NK-92 treated with Interleukin-12 subunit alpha and Interleukin-12 subunit beta, amount 100 ng/mL, for 24 hours (cell line): Measurements from ENCODE around the gene NCR2.

Experiments used
- DNase-seq: peaks from one replicate; lab custom pipeline; 2025; lab: John Stamatoyannopoulos, UW

The NCR2 gene

DNA sequence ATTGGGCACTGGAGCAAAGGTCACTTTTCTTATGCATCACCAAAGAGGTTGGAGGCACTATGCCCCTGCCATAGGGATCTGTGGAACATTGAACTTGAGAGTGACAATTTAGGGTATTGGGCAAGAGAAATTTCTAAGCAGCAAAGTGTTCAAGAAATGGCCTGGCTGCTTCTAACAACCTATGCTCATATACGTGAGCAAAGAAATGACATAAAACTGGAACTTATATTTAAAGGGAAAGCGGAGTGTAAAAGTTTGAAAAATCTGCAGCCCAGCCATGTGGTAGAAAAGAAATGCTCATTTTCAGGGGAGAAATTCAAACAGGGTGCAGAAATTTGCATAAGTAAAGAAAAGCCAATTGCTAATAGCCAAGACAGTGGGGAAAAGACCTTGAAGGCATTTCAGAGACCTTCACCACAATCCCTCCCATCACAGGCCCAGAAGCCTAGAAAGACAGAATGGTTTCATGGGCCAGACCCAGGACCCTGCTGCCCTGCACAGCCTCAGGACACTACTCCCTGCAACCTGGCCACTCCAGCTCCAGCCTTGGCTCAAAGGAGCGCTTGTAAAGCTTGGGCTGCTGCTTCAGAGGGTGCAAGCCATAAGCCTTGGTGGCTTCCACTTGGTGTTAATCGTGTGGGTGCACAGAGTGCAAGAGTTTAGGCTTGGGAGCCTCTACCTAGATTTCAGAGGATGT lies 24.4 kb downstream of the NCR2 start:
- DNase-seq: no peak

DNA sequence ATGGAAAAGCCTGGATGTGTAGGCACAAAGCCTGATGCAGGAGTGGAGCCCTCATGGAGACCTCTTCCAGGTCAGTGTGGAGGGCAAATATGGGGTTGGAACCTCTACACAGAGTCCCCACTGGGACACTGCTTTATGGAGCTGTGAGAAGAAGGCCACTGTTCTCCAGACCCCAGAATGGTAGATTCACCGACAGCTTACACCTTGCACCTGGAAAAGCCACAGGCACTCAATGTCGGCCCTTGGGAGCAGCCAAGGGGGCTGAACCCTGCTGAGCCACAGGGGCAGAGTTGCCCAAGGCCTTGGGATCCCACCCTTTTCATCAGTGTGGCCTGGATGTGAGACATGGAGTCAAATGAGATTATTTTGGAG lies 24.9 kb downstream of the NCR2 start:
- no peak for DNase-seq

DNA sequence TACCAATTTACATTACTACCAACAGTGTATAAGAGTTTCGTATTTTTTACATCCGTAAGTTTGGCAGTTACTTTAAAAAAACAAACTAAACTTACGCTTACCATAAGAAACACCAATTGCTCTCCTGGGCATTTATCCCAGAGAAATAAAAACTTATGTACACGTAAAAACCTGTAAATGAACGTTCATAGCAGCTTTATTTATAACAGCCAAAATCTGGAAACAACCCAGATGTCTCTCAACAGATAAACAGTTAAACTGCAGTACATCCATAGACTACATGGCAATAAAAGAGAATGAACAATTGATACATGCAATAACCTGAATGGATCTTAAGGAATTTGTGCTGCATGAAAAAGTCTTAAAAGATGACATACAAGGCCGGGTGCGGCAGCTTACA lies 30.7 kb downstream of the NCR2 start:
- no peak for DNase-seq

DNA sequence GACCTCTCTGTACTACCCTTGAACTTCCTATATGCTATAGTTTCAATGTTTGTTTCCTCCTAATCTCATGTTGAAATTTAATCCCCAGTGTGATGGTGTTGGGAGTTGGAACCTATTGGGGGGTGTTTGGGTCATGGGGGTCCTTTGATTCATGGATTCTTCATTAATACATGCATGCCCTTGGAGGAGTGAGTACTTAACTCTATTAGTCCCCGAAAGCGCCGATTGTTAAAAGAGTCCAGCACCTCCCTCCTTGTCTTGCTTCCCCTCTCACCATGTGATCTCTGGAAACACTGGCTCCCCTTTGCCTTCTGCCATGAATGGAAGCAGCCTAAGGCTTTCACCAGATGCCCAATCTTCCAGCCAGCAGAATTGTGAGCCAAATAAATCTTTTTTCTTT lies 31.7 kb downstream of the NCR2 start:
- no peak for DNase-seq

DNA sequence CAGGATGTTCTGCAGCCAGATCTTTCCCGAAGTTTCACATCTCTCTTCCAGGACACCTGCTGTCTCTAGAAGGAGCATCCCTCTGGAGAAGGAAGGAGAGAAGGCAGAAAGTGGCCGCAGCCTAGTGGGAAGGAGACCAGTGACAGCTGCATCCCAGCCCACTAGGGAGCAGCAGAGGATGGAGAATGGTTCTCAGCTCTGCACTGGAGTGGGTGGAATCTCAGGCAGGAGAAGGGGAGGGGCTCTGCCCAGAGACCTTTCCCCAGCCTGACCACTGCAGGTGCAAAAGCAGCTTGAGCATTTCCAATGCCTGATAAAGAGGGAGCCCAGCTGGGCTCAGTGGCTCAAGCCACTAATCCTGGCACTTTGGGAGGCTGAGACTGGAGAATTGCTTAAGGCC lies 32.3 kb downstream of the NCR2 start:
- DNase-seq: no peak

DNA sequence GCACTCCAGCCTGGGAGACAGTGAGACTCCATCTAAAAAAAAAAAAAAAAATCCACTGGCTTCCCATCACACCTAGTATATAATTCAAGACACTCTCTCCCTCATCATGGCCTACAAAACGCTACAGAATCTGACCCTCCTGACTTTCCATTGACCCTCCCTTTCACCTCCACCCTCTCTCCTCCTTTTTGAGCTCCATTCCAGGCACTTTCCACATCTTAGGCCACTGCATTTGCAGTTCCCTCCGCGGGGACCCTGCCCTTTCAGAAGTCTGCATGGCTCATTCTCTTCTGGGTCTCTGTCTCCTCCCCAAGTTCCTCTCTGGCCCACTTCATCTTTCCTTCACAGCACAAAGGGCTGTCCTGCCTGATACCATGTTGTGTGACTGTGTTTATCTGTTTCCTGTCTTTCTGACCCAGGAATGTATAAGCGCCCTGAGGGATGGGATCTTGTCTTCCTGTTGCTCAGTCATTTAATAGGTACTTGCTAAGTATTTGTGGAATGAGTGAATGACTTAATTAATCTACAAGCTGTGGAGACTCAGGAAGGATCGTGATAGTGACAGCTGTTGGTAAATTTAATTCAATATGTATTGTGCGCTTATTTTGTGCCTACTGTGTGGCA lies 35.2 kb downstream of the NCR2 start:
- DNase-seq: no peak

DNA sequence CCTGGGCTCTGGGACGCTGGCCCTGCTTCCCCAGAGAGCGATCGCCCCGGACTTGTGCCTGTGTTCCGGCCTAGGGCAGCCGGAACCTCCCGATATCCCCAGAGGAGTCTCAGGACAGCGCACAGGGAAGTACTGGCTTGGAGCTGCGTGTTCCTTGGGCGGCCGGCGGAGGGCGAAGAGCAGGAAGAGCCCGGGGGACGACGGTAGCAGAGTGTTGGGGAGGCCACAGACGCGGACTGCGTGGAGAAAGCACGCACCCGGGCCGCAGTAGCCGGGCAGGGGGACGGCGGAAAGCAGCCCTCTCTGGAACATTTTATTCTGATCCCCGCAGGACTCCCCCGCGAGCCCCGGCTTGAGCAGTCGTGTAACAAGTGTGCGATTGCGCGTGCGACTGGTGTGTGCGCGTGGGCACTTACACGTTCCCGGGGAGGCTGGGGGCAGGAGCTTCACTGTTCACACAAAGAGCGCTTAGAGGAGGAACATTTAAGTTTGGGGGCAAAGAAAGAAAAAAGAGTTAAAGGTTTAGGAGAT lies 36.1 kb downstream of the NCR2 start:
- no peak for DNase-seq

DNA sequence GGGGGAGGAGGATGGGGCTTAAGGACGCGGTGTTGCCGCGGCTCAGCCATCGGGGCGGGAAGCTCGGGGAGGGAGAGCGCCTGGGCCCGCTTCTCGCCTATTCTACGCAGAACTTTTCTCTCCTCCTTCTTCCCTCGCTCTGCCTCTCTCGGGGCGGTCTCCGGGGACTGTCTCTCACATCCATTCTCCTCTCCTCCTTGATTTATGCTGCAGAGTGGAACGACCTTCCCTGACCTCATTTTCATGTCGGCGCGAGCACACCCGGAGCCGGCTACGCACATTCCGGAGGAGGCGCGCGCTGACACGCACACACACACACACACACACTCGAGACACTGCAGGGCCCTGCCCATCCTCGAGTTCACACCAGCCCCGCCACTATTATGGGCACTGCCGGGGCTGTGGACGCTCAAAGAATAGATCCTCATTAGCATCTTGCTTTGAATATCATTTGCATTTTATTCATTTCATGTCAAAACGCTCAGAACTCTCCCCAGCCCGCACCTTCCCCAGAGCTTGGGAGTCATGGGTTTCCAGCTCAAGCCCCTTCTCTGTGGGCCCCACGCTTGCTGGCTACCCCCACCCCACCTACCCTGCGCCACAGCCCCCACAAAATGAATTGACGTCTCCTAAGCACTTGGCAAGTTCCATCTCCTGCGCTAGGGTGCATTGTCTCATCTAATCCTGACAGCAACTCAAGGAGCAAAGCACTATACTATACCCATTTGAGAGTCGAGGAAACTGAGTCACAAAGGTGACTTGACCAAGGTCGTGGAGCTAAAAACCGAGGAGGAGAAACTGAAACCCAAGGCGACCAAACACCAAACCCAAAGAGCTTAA lies 36.8 kb downstream of the NCR2 start:
- DNase-seq: no peak

DNA sequence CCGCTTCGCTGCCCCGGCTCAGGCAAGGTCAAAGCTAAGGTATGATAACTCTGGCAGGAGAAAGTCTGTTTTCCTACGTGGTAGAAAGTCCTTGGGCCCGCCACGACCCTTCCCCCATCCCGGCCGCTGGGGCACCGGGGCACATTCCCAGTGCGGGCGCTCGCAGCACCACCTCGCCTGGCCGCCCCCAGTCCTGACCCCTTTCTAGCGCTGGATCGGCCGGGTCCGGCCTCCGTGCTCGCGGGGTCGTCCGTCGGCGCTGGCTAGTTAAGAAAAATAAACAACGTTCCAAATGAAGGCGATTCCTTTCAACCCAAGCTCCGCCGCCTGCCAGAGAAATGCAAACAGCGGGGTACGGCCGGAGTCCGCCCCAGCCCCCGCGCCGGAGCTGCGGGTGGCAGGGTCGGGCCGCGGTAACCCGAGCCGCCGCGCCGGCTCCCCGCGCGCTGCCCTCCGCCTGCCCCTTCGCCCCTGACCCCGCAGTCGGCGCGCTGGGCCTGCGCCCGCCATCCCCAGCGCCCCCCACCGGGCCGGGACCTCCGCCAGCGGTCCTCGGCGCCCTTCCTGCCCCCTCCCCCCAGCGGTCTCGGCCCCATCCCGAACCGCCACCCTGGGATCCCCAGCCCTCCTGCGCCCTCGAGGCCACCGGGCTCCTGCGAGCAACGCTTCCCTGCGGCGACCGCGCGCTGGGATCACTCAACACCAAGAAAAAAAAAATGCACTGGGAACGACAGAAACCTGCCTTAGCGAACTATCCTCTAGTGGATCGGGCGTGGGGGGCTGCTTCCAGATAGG lies 37.6 kb downstream of the NCR2 start:
- DNase-seq: no peak

DNA sequence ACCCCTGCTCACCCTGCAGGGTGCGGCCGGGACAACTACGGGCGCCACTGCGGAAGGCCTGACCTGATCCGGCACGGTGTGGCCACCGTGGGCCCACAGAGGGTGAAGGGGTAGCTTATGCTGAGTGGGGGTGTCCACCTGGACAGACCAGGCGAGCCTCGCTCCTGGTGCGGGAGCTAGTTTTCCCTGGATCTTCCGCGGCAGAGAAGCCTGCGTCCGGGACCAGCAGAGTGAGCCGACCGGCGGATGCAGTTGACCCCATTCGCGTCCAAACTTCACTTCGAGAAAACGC lies 38.2 kb downstream of the NCR2 start:
- no peak for DNase-seq

DNA sequence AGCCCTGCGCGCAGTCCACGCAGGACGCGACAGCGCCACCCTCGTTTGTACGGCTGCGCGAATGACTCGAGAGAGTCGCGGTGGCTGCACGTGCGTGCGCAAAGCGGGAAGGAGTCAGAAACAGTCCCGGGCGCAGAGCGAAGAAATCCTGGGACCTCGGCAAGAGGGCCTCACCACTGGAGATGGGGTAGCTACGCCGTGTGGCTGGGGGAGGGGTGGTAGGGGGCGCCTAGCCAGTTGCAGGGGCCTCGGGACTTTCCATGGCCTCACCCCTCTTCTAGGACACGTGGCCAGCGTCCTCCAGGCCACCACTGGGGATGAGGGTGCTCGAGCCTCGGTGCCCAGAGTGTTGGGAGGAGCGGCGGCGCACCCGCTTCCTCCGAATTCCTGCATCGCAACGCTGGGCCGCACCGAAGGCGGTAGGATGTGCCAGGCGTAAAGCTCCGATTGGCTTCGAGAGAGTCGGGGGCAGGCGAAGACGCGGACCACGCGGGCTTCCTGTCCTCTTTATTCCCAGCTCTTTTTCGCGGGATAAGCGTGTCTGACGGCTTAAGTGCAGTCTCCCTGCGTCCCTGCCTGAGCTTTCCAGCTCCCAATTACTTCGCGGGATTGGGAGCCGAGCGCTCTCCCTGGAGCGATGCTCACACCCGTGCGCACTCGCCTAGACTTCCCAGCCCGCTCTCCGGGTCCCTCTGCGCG lies 38.7 kb downstream of the NCR2 start:
- DNase-seq: no peak

DNA sequence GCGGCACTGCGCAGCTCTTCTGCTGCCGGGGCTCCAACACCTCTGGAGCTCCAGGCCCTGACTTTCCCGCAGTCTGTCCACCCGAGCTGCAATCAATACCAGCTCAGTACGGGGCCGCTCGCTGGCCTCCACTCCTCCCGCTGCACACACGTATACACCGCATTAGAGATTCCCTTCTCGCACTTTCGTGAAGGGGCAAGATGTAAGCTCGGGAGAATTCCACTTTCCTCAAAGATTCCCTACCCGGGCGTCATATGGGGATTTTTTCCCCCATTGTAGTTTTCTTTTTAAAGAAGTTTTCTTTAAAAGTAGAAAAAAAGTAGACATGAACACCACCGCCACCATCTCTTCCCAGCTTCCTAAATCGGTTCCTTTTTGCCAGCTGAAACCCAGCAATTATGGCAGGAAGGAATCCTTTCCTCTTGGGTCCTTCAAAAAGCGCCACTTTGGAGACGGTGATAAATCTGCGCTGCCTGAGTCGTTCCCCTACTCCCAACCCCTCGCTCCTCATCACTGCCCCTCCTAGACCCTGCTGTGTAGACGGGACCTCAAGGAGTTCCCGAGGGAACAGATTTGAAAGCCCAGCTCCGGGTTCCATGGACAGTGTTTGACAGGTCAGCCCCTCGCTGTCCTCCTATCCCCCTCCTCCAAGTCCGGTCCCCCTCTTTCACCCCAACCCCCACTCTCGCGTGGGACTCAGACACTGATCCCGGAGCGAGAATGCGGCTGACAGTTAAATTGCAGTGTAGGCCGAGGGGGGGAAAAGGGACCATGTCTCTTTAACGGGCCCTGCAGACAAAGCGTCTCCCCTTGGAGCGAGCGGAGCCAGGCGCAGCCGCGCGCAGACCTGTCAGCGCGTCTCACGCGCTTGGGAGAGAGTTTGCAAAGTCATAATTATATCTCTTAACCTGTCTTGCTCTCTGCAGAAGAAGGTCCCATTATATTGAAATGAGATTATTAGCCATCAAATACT lies 39.5 kb downstream of the NCR2 start:
- no peak for DNase-seq

DNA sequence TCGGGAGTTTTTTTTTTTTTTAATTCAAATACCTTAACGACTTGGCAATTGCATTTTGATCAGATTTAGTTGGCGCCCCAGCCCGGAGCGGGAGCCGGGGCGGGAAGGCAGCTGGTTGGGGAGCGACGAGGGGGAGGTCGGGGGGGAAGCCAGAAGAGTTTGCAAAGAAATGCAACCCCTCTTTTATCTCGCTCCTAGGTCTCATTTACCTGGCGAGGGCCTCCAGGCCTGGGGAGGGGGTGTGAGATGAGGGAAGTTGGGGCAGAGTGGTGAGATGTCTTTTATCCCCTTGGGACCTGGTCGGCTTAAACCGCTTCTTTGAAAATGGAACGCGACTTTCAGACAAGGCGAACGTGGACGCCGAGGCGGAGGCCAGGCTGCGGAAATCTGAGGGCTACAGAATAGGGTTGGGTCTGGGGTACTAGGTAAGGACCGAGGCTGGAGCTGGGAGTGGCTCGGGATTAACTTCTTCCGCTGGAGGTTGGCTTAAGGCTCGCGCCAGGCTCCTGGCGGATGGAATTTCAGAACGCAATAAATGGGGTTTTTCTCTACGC lies 40.3 kb downstream of the NCR2 start:
- no peak for DNase-seq

DNA sequence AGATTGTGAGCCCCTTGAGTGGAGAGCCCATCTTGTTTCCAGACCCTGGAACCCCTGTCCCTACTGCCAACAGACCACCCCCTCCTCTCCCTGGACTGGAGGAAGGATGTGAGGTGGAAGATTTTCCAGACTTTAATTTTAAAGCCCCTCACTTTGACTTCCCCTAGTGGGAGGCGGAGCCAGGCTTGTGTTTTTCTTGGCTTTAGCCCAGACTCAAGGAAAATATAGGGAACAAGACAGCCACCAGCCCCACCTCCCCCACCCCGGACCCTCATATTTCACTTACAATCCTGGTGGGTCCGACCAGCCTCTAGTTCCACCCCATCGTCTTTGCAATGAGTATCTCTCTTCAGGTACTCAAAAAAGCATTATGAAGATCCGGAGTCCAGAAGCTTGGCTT lies 40.8 kb downstream of the NCR2 start:
- no peak for DNase-seq

DNA sequence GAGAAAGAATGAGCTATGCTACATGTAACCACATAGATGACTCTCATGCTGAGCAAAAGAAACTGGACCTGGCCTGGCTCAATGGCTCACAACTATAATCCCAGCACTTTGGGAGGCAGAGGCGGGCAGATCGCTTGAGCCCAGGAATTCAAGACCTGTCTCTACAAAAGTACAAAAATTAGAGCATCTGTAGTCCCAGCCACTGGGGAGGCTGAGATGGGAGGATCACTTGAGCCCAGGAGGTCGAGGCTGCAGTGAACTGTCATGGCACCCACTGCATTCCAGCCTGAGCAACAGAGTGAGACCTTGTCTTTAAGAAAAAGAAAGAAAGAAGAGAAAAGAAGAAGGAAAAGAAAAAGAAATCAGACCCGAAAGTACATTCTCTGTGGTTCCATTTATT lies 41.7 kb downstream of the NCR2 start:
- no peak for DNase-seq

DNA sequence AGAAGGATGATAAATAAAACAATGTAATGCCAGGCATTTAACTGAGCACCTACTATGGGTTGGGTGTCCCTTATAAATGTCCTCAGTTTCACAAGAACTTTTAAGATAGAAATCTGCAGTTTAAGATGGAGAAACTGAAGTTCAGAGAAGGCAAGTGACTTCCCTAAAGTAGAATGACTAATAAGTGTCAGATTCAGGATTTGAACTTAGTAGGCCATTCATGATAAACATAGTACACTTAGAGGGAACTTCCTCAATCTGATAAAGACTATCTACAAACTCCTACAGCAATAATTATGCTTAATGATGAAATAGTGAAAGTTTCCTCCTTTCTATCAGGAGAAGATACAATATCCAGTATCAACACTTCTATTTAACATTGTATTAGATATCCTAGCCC lies 43.9 kb downstream of the NCR2 start:
- DNase-seq: no peak

DNA sequence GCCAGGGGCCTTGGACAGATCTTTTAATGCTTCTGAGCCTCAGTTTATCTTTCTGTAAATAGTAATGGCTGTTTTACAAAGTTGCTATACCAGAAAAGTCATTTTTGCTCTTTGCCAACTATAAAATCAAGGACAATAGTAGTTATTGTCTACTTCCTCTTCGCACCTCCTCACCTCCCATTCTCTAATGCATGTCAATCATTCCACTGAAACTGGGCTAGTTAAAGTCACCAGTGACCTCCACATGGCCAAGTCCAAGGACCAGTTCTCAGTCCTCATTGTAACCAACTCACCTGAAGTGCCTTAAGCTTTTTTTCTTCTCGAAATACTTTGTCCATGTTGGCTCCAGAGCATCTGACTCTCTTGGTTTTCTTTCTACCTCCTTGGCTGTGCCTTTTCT lies 51.2 kb downstream of the NCR2 start:
- no peak for DNase-seq

DNA sequence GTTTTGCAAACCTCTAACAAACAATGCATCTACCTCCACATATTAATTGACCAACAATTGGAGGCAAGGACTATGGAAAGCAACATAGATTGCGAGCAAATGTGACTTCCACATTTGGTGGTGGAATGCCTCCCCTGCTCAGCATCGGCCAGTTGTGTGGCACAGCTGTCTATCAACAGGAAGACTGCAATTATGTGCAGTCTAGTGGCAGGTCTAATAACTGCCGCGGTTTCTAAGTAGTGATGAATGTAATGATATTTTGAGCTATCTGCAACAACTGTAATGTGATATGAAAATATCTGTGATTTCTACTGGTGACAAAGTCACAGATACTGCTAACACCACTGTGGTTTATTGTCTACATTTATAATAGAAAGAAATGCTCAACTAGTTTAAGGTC lies 56.8 kb downstream of the NCR2 start:
- DNase-seq: no peak

DNA sequence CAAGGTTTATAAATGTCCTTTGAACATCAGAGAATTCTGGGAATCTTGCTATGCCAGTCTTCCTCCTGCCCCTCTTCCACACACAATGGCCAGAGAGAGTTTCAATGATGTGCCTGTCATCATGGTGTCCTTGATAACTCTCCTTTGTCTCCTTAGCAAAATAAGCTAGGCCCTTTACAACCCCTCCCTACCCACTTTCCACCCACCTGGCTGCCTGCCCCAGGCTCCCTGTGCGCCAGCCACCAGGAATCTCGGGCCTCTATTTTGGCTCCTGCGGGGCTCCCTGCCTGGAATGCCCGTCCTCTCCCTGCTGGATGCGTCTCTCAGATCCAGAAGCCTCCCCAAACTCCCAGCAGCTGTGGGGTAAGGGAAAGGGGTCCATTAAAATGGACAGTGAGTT lies 60.9 kb downstream of the NCR2 start:
- DNase-seq: no peak

DNA sequence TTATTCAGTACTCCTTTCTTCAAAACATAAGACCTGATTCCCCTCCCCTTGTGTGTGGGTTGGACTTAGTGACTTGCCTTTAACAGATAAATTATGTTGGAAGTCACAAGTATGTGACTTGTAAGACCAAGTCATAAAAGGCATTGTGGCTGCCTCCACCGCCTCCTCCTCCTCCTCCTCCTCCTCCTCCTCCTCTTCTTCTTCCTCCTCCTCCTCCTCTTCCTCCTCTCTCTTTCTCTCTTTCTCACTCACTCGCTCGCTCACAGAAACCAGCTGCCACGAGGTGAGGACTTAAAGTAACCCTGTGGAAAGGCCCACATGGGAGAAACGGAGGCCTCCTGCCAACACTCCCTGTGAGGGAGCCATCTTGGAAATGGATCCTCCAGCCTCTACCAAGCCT lies 64.0 kb downstream of the NCR2 start:
- DNase-seq: no peak
